GM10266 (cell line): ENCODE data around the gene ABCF2.

Experiments
- DNase-seq: peaks from one replicate; pipeline ENCODE4 v3.0.0; 2012; ENCODE audit errors: extremely low spot score
- TF ChIP-seq, protein P1 (sequence below): IDR thresholded peaks from 2 replicates; pipeline ENCODE4 v1.5.1; 2012; ENCODE audit warnings: mild to moderate bottlenecking, low read depth; ENCODE audit not compliant: control insufficient read depth, insufficient read depth; ENCODE audit errors: missing control alignments

ABCF2 gene

DNA sequence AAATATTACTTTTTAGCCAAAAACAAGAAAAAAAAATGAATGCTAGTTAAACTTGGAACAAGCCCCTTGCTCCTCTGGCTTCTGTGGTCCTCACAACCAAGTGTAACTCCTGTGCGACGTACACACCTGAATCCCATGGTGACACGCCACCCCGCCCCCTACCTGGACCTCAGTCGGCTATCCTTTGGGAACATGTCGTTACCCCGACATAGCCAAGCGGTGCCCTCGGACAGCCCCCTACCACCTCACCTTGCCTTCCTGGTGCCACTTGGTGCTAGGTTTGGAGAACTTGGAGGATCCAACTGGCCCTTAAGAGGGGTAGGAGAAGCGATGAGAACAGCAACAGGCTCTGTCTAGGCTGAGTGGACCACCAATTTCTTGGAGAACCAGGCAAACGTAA is 33.5 kb upstream of the ABCF2 start:
- TF ChIP-seq, protein P1, sequence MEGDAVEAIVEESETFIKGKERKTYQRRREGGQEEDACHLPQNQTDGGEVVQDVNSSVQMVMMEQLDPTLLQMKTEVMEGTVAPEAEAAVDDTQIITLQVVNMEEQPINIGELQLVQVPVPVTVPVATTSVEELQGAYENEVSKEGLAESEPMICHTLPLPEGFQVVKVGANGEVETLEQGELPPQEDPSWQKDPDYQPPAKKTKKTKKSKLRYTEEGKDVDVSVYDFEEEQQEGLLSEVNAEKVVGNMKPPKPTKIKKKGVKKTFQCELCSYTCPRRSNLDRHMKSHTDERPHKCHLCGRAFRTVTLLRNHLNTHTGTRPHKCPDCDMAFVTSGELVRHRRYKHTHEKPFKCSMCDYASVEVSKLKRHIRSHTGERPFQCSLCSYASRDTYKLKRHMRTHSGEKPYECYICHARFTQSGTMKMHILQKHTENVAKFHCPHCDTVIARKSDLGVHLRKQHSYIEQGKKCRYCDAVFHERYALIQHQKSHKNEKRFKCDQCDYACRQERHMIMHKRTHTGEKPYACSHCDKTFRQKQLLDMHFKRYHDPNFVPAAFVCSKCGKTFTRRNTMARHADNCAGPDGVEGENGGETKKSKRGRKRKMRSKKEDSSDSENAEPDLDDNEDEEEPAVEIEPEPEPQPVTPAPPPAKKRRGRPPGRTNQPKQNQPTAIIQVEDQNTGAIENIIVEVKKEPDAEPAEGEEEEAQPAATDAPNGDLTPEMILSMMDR, result no peak
- no peak for DNase-seq

DNA sequence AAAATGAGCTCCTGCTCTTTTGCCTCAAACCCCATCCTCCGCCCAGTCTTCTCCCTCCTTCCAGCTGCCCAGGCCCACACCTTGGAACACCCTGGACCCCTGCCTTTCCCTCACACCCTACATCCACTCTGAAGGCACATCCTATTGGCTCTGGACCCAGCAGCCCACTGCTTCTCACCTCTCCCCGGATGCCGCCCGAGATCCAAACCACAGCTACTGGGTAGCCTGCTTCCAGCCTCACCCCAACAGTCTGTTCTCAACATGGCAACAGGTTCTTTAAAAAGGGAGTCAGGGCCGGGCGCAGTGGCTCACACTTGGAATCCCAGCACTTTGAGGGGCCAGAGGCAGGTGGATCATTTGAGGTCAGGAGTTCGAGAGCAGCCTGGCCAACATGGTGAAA is 31.0 kb upstream of the ABCF2 start:
- no peak for DNase-seq
- TF ChIP-seq, protein P1, result no peak

DNA sequence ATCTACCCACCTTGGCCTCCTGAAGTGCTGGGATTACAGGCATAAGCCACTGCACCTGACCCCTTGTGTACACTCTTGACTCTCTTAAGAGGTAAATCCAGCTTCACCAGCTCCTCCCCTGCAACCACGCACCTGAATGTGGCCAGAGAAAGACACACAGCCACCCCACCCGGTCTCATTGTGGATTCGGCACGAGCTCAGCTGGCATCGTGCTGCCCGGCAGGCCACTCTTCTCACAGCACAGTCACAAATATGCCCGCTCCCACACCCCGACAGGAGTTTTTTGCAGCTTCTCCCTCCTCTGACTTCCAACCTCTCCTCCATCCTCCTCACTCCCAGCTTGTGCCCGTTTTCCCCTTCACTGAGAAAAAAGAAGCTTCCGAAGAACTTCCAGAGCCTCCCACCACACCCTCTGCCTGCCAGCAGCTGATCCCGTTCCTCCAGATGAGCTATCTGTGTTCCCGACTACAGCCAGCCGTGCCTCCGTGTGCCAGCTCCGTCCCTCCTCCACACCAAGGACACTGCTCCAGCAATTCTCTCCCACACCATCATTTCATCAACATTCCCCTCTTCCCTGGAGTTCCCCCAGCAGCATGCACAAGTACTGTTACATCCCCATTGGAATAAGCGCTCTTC is 29.5 kb upstream of the ABCF2 start:
- TF ChIP-seq, protein P1, result no peak

DNA sequence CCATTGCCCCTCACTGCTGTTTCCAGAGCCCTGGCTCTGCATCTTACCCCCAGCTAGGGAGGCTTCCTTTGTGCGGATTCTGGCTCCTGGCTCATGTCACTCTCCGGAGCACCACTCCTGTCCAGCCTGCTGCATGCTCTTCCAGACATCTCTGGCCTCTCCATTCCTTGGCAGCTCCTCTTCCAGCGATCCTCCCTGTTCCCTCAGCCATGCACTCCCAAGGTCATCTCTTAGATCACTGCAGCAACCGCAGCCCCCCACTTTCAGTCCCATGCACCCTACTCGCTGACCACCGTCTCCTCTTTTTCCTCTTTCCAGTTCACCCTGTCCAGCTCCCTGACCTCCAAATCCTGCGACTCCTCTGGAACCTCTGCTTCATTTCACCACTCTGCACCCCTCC is 28.4 kb upstream of the ABCF2 start:
- no peak for DNase-seq
- TF ChIP-seq, protein P1, result no peak

More for the DNA sequence above, 29.5 kb upstream of the ABCF2 start:
- no peak for DNase-seq

DNA sequence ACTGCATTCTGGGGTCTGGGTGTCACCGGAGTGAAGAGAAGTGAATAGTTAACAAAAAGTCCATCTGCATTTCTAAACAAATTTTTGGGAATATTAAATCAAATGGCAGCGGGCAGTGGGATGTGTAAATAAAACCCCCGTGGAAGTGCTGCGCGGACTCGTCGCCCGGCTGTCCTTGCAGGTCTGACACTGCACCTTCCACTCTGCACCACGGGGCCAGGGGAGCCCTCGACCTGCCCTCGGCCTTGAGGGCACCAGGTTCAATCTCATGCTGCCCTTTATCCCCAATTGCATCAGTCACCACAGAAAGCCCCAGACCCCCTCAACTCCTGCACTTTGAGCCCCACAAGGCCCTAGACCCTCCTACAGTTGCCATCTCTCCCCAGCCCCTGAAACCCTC is 27.8 kb upstream of the ABCF2 start:
- DNase-seq, result no peak
- TF ChIP-seq, protein P1, result no peak

DNA sequence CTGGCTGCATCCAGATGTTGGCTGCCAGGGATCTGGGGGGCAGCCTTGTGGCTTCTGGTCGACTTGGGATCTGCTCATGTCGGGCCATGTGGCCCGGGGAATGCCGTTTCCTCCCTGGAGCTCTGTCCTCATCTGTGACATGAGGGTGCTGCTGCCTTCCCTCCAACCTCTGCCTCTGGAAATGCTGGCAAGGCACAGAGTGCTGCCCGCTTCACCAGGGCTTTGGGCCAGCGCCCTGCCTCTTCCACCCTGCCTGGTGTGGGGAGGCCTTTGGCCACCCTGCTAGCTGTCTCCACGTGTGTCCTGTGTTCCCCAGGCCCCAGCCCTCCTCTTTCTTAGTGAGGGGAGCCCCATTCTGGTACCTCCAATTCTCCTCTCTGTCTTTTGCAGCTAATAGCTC is 27.3 kb upstream of the ABCF2 start:
- TF ChIP-seq, protein P1, result no peak
- no peak for DNase-seq

DNA sequence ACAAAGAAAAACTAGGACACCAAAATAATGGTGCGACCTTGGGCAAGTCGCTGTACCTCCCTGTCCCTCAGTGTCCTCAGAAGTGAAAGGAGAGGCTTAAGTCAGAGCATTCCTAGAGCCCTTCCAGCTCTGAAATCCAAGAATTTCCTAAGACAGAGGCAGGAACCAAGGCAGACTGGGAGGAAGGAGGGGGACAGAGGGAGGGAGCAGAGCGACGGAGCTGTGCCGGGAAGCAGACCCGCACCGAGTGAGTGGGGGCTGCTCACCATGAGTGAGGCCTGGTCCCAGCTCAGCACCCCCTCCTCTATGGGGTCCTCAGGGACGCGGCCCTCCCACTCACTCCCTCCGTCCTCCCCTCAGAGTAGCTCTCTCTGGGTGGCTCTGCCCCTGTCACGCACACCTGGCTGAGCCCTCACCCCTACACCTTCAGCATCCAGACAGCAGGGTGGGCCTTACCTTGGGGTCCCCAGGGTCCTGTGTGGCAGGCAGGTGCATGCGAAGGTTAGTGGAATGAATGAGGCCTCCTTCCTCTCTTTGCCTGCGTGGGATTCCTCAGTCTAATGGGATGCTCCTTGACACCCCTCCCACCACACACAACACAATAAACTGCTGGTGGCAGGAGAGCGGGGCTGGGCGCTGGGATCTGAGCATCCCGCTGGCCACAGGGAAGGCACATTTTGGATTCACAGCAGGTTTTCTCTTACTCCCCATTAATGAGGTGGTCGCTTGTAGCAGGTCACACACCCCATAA is 26.1 kb upstream of the ABCF2 start:
- TF ChIP-seq, protein P1, result no peak
- DNase-seq, result no peak
